SKM-1 treated with dmso at 0.1 percent for 144 hours (cell line): ENCODE measurements around the gene NAT8L.
"Not testable (repeated sequence)": the region's sequence is repeated elsewhere in the genome, so short reads cannot be mapped to it uniquely, and the experiment has no call there.

Experiments used
- DNase-seq: peaks from one replicate; lab custom pipeline; 2025; ENCODE audit not compliant: unreplicated experiment; lab: John Stamatoyannopoulos, UW

Gene NAT8L

GRCh38 chr4:2059046-2059725 is at the start of gene NAT8L:
NAT8L (plus strand) TSS chr4:2059327; CDS start chr4:2059512, 185 bp downstream.
- peak; percentile 77 for DNase-seq

GRCh38 chr4:2009651-2010233 is 49.4 kb upstream of the NAT8L start:
- DNase-seq = peak; percentile 79

GRCh38 chr4:2011583-2011982 is 47.5 kb upstream of the NAT8L start:
- peak; percentile 76 for DNase-seq

- no peak for DNase-seq
Observed at GRCh38 chr4:2015008-2015407, 44.1 kb upstream of the NAT8L start.

GRCh38 chr4:2021358-2022018 is 37.6 kb upstream of the NAT8L start:
- not testable (repeated sequence) for DNase-seq

- no peak for DNase-seq
Observed at GRCh38 chr4:2024683-2025082, 34.4 kb upstream of the NAT8L start.

- DNase-seq = no peak
Observed at GRCh38 chr4:2025817-2026216, 33.3 kb upstream of the NAT8L start.

- DNase-seq = not testable (repeated sequence)
Observed at GRCh38 chr4:2027120-2027519, 32.0 kb upstream of the NAT8L start.

GRCh38 chr4:2031161-2031560 is 28.0 kb upstream of the NAT8L start:
- not testable (repeated sequence) for DNase-seq

- no peak for DNase-seq
Observed at GRCh38 chr4:2036327-2036726, 22.8 kb upstream of the NAT8L start.

- DNase-seq = peak; percentile 27
Observed at GRCh38 chr4:2036866-2037265, 22.3 kb upstream of the NAT8L start.

- no peak for DNase-seq
Observed at GRCh38 chr4:2040391-2041238, 18.5 kb upstream of the NAT8L start.

- peak; percentile 92 for DNase-seq
Observed at GRCh38 chr4:2041239-2042130, 17.6 kb upstream of the NAT8L start.

- no peak for DNase-seq
Observed at GRCh38 chr4:2042204-2042946, 16.8 kb upstream of the NAT8L start.

- DNase-seq = no peak
Observed at GRCh38 chr4:2042947-2043395, 16.2 kb upstream of the NAT8L start.

- DNase-seq = no peak
Observed at GRCh38 chr4:2043396-2044118, 15.6 kb upstream of the NAT8L start.

- no peak for DNase-seq
Observed at GRCh38 chr4:2044119-2044485, 15.0 kb upstream of the NAT8L start.

- no peak for DNase-seq
Observed at GRCh38 chr4:2044542-2045517, 14.3 kb upstream of the NAT8L start.
